Measurements from ENCODE around the gene GSTM3.

Gene GSTM3

GRCh38 chr1:109785446-109786111 is 44.7 kb upstream of the GSTM3 start:
- H3K4me1 ChIP-seq, result no peaks in the 10 kb centered on the region

DNA sequence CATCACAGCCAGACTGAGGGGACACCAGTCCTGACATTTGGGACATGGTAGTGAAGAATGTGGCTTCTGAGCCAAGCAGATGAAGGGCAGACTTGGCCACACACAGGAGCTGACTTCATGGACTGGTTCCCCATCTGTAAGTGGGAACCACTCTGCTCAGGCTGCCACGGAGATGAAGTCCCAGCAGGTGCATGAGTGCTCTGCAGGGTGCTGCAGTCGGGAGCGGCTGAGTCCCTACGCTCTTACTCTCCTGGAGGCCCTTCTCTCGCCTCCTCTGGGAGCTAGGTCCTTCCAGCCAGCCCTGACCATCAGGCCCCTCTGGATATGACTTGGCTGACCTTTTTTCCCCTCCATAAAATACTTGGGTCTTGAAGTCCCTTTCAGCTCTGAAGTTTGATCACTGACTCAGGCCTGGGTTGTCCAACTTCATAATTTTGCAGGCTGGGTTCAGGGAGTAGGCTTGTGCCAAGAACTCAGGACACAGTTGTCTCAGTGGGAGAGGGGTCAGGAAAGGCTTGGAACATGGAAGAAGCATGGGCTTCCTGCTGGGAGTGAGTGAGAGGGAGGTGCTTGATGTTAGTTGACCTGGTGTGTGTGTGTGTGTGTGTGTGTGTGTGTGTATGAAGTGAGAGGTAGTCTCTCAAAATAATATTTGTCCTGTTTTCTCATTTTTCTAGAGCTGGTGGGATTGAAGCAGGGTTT is 43.9 kb upstream of the GSTM3 start:
- no peaks in the 10 kb centered on the region for H3K27me3 ChIP-seq (ENCODE audit: control insufficient read depth, insufficient read depth, low read length)
- no peaks in the 10 kb centered on the region for H3K9me3 ChIP-seq (ENCODE audit: control insufficient read depth, low read length)
- H3K4me2 ChIP-seq (ENCODE audit: low read length), result no peak overlapping the region
- no peaks in the 10 kb centered on the region for H3K36me3 ChIP-seq (ENCODE audit: control insufficient read depth, insufficient read depth, low read length)
- H2AFZ ChIP-seq, result no peak overlapping the region
- no peak overlapping the region for H3K27ac ChIP-seq
- no peak overlapping the region for H3K9ac ChIP-seq
- TF ChIP-seq CTCF (IDR thresholded peaks at IDR 0.05), result no peak
- H3K4me1 ChIP-seq, result no peaks in the 10 kb centered on the region
- H3K79me2 ChIP-seq, result no peaks in the 10 kb centered on the region
- H3K4me3 ChIP-seq (ENCODE audit: low read depth, low read length), result no peak overlapping the region

More at GRCh38 chr1:109785446-109786111, 44.7 kb upstream of the GSTM3 start:
- H2AFZ ChIP-seq, result no peak overlapping the region
- H3K27me3 ChIP-seq (ENCODE audit: control insufficient read depth, insufficient read depth, low read length), result no peaks in the 10 kb centered on the region
- TF ChIP-seq CTCF (IDR thresholded peaks at IDR 0.05), result no peak
- H3K9ac ChIP-seq, result no peak overlapping the region
- no peaks in the 10 kb centered on the region for H3K9me3 ChIP-seq (ENCODE audit: control insufficient read depth, low read length)
- H3K36me3 ChIP-seq (ENCODE audit: control insufficient read depth, insufficient read depth, low read length), result no peaks in the 10 kb centered on the region
- no peaks in the 10 kb centered on the region for H3K79me2 ChIP-seq
- no peak overlapping the region for H3K4me2 ChIP-seq (ENCODE audit: low read length)
- H3K4me3 ChIP-seq (ENCODE audit: low read depth, low read length), result no peak overlapping the region
- H3K27ac ChIP-seq, result no peak overlapping the region

GRCh38 chr1:109783436-109783835 is 42.6 kb upstream of the GSTM3 start:
- Histone ChIP-seq H3K36me3 (ENCODE audit: control insufficient read depth, insufficient read depth, low read length) (no peaks in the 10 kb centered on the region), H3K4me2 (ENCODE audit: low read length) (no peak overlapping the region), H3K27me3 (ENCODE audit: control insufficient read depth, insufficient read depth, low read length) (no peaks in the 10 kb centered on the region), H3K4me3 (ENCODE audit: low read depth, low read length) (no peak overlapping the region), H3K9me3 (ENCODE audit: control insufficient read depth, low read length) (no peaks in the 10 kb centered on the region), H3K79me2 (no peaks in the 10 kb centered on the region), H3K4me1 (no peaks in the 10 kb centered on the region), H3K9ac (no peak overlapping the region), H2AFZ (no peak overlapping the region), H3K27ac (no peak overlapping the region)
- no peak for TF ChIP-seq CTCF (IDR thresholded peaks at IDR 0.05)

GRCh38 chr1:109782927-109783326 is 42.1 kb upstream of the GSTM3 start:
- Histone ChIP-seq H2AFZ (no peak overlapping the region), H3K79me2 (no peaks in the 10 kb centered on the region), H3K4me3 (ENCODE audit: low read depth, low read length) (no peak overlapping the region), H3K27me3 (ENCODE audit: control insufficient read depth, insufficient read depth, low read length) (no peaks in the 10 kb centered on the region), H3K36me3 (ENCODE audit: control insufficient read depth, insufficient read depth, low read length) (no peaks in the 10 kb centered on the region), H3K4me1 (no peaks in the 10 kb centered on the region), H3K9ac (no peak overlapping the region), H3K4me2 (ENCODE audit: low read length) (no peak overlapping the region), H3K9me3 (ENCODE audit: control insufficient read depth, low read length) (no peaks in the 10 kb centered on the region), H3K27ac (no peak overlapping the region)
- TF ChIP-seq CTCF (IDR thresholded peaks at IDR 0.05), result no peak

Measured in parathyroid adenoma (tissue), 2 donors.